H1 (cell line): ENCODE results near the gene ZFHX2. TPM values are rescaled to one million over a fixed set of nuclear protein-coding genes. Genes with fewer than 3 reads are reported as not detected.

ENCODE experiments used
- CTCF ChIA-PET: fragments of 300-600 bp; sonication (Branson Sonifier 250); formaldehyde crosslinking; loops from one replicate; lab custom pipeline; 2021; ENCODE audit not compliant: partially characterized antibody; lab: Charles Lee
- POLR2A ChIA-PET: fragments of 300-600 bp; sonication (Branson Sonifier 250); formaldehyde crosslinking; loops from one replicate; lab custom pipeline; 2021; ENCODE audit warnings: inconsistent platforms; ENCODE audit not compliant: partially characterized antibody; lab: Charles Lee
- DNase-seq, 2 experiments: peaks; one replicate each; pipeline versions ENCODE4 v3.0.0 to v3.0.0-alpha.2; 2010 to 2022; ENCODE audit warnings: low spot score in 2 of 2, low read depth in 1 of 2, mixed read lengths in 1 of 2
- FAIRE-seq: peaks from 2 replicates; lab custom pipeline; 2011; peaks lifted over from hg19 to GRCh38; lab: Jason Lieb, UNC
- H2AFZ ChIP-seq: 2 replicates; pipeline ENCODE4 v1.8.1; 2012; ENCODE audit warnings: low read length, inconsistent platforms
- H2AK5ac ChIP-seq: 2 replicates; pipeline ENCODE4 v1.6.1; 2013; ENCODE audit warnings: low read depth, low read length
- H2BK120ac ChIP-seq: replicated peaks from 2 replicates; pipeline ENCODE3; 2013; ENCODE audit warnings: low read depth, low read length, inconsistent platforms
- H2BK12ac ChIP-seq: 2 replicates; pipeline ENCODE4 v1.6.1; 2013; ENCODE audit warnings: low read depth, low read length
- H2BK15ac ChIP-seq: 2 replicates; pipeline ENCODE4 v1.6.1; 2013; ENCODE audit warnings: low read length
- H2BK20ac ChIP-seq: 2 replicates; pipeline ENCODE4 v1.6.1; 2013; ENCODE audit warnings: low read length
- H2BK5ac ChIP-seq: 2 replicates; pipeline ENCODE4 v1.6.1; 2013; ENCODE audit warnings: low read depth, low read length
- H3K14ac ChIP-seq: 2 replicates; pipeline ENCODE4 v1.6.1; 2013; ENCODE audit warnings: inconsistent platforms; ENCODE audit not compliant: insufficient read length
- H3K18ac ChIP-seq: 2 replicates; pipeline ENCODE4 v1.6.1; 2013; ENCODE audit warnings: low read length; ENCODE audit errors: extremely low read depth
- H3K23ac ChIP-seq: 2 replicates; pipeline ENCODE4 v1.6.1; 2013; ENCODE audit warnings: inconsistent platforms; ENCODE audit not compliant: insufficient read length
- H3K23me2 ChIP-seq: 2 replicates; pipeline ENCODE4 v1.6.1; 2013; ENCODE audit warnings: low read depth, low read length
- H3K27ac ChIP-seq: 2 replicates; pipeline ENCODE4 v1.6.1; 2011; ENCODE audit warnings: low read depth, low read length, inconsistent platforms
- H3K27me3 ChIP-seq, 4 experiments: replicated peaks in 1 of 4; 1 replicate in 1 of 4; 2 replicates in 3 of 4; pipeline versions ENCODE4 v1.6.1 to v1.8.1; 2011 to 2013; ENCODE audit warnings: low read length in 3 of 4, mild to moderate bottlenecking in 3 of 4, inconsistent platforms in 2 of 4, mixed read lengths in 2 of 4, moderate library complexity in 1 of 4; ENCODE audit not compliant: control insufficient read depth in 3 of 4, insufficient read depth in 3 of 4; ENCODE audit errors: extremely low read depth in 1 of 4
- H3K36me3 ChIP-seq, 4 experiments: 2 replicates each; pipeline versions ENCODE4 v1.6.1 to v1.8.1; 2011 to 2013; ENCODE audit warnings: mild to moderate bottlenecking in 4 of 4, low read length in 3 of 4, moderate library complexity in 2 of 4, control low read depth in 1 of 4, inconsistent platforms in 1 of 4; ENCODE audit not compliant: insufficient read depth in 4 of 4, control insufficient read depth in 2 of 4
- H3K4ac ChIP-seq: replicated peaks from 2 replicates; pipeline ENCODE3; 2013; ENCODE audit warnings: low read length, low read depth, mixed read lengths, inconsistent platforms; ENCODE audit not compliant: insufficient read length
- H3K4me1 ChIP-seq, 4 experiments: replicated peaks in 1 of 4; 1 replicate in 1 of 4; 2 replicates in 3 of 4; pipeline versions ENCODE4 v1.6.1 to v1.8.1; 2011 to 2013; ENCODE audit warnings: low read length in 3 of 4, inconsistent platforms in 2 of 4, mixed read lengths in 1 of 4; ENCODE audit not compliant: insufficient read depth in 4 of 4, control insufficient read depth in 3 of 4
- H3K4me2 ChIP-seq, 2 experiments: 2 replicates each; pipeline versions ENCODE4 v1.6.1 to v1.8.1; 2011 to 2013; ENCODE audit warnings: low read depth in 2 of 2, low read length in 2 of 2, control low read depth in 1 of 2, inconsistent platforms in 1 of 2, mild to moderate bottlenecking in 1 of 2; ENCODE audit not compliant: insufficient read depth in 1 of 2
- H3K4me3 ChIP-seq, 4 experiments: fragments of 200-600, 300-600 bp in 1 of 4; sonication (generic), shearing (Covaris generic), sonication (Bioruptor Twin) in 1 of 4; 2 replicates each; pipeline versions ENCODE4 v1.5.1 to v1.8.1; 2011 to 2016; ENCODE audit warnings: low read length in 4 of 4, low read depth in 3 of 4, control low read depth in 2 of 4, inconsistent platforms in 2 of 4, mild to moderate bottlenecking in 2 of 4, mixed read lengths in 1 of 4, moderate library complexity in 1 of 4; ENCODE audit not compliant: insufficient read depth in 2 of 4; ENCODE audit errors: extremely low read depth in 1 of 4
- H3K56ac ChIP-seq: replicated peaks from 2 replicates; pipeline ENCODE3; 2013; ENCODE audit warnings: low read depth, mild to moderate bottlenecking, mixed read lengths, low read length, inconsistent platforms; ENCODE audit not compliant: insufficient read length
- H3K79me1 ChIP-seq: 2 replicates; pipeline ENCODE4 v1.6.1; 2013; ENCODE audit warnings: low read depth, low read length, control low read depth
- H3K79me2 ChIP-seq, 2 experiments: 2 replicates each; pipeline versions ENCODE4 v1.6.1 to v1.8.1; 2012 to 2013; ENCODE audit warnings: low read length in 2 of 2, mild to moderate bottlenecking in 2 of 2, inconsistent platforms in 1 of 2; ENCODE audit not compliant: insufficient read depth in 2 of 2, control insufficient read depth in 1 of 2
- H3K9ac ChIP-seq, 4 experiments: replicated peaks in 1 of 4; 1 replicate in 1 of 4; 2 replicates in 3 of 4; pipeline versions ENCODE4 v1.6.1 to v1.8.1; 2011 to 2013; ENCODE audit warnings: low read depth in 3 of 4, low read length in 3 of 4, control low read depth in 2 of 4, mild to moderate bottlenecking in 2 of 4, moderate library complexity in 2 of 4, inconsistent platforms in 1 of 4; ENCODE audit errors: extremely low read depth in 1 of 4
- H3K9me3 ChIP-seq, 2 experiments: 2 replicates each; pipeline versions ENCODE4 v1.6.1 to v1.8.1; 2012 to 2013; ENCODE audit warnings: mild to moderate bottlenecking in 2 of 2, moderate library complexity in 2 of 2, control low read depth in 1 of 2, inconsistent platforms in 1 of 2, low read depth in 1 of 2, low read length in 1 of 2, mixed read lengths in 1 of 2; ENCODE audit not compliant: insufficient read depth in 2 of 2
- H4K20me1 ChIP-seq, 2 experiments: replicated peaks in 1 of 2; 2 replicates each; pipeline versions ENCODE3 to v1.8.1; 2011 to 2013; ENCODE audit warnings: inconsistent platforms in 2 of 2, low read length in 2 of 2, mild to moderate bottlenecking in 1 of 2; ENCODE audit not compliant: insufficient read depth in 2 of 2, control insufficient read depth in 1 of 2
- H4K5ac ChIP-seq: 2 replicates; pipeline ENCODE4 v1.6.1; 2013; ENCODE audit warnings: low read length, low read depth, mixed read lengths, inconsistent platforms; ENCODE audit not compliant: insufficient read length
- H4K8ac ChIP-seq: 2 replicates; pipeline ENCODE4 v1.8.0; 2013; ENCODE audit warnings: mild to moderate bottlenecking, moderate library complexity, low read length, inconsistent platforms; ENCODE audit not compliant: insufficient read depth; ENCODE audit errors: extremely low read depth
- H4K91ac ChIP-seq: replicated peaks from 2 replicates; pipeline ENCODE3; 2013; ENCODE audit warnings: low read length, mixed read lengths, inconsistent platforms; ENCODE audit not compliant: insufficient read length
- POLR2AphosphoS5 ChIP-seq: IDR thresholded peaks from 2 replicates; pipeline ENCODE4 v1.6.1; 2011; ENCODE audit warnings: low read depth, low read length
- TEAD4 ChIP-seq: IDR thresholded peaks from 2 replicates; pipeline ENCODE4 v1.6.1; 2012; ENCODE audit warnings: low read depth, low read length, inconsistent platforms, mixed read lengths
- WGBS, 2 experiments: shearing (Covaris generic) in 1 of 2; methylation state at CpG; one replicate each; pipeline versions ENCODE4 v1.1.6 to v1.1.7; 2013 to 2015; ENCODE audit warnings: low lambda C conversion rate in 2 of 2, mixed read lengths in 2 of 2, inconsistent platforms in 1 of 2, low coverage in 1 of 2, missing lambda C conversion rate in 1 of 2; ENCODE audit not compliant: insufficient replicate concordance in 2 of 2, insufficient coverage in 1 of 2, insufficient read length in 1 of 2; ENCODE audit errors: extremely low coverage in 1 of 2, missing lambda C conversion rate in 1 of 2; 5-methylcytosine and 5-hydroxymethylcytosine counted together
- polyA plus RNA-seq, 7 experiments: library from polyadenylated mRNA; depleted of rRNA in 3 of 7; stranded (reverse) in 5 of 7; unstranded in 2 of 7; fragments of >200 nt in 5 of 7; fragments of 200-250 nt in 2 of 7; gene quantifications; 1 replicate in 5 of 7; 2 replicates in 1 of 7; 4 replicates in 1 of 7; pipeline versions ENCODE4 v1.2.1 to v1.2.3, GENCODE V29; 2011 to 2013; ENCODE audit warnings: missing spikeins in 2 of 7, mixed read lengths in 2 of 7
- total RNA-seq: library from RNA; stranded (reverse); fragmentation: NEBNext Ultra II Directional; extraction: Animal tissue kit (Norgen Biotek cat#: 25700); gene quantifications from 2 replicates; pipeline ENCODE4 v1.2.1, GENCODE V29; 2021

ZFHX2 gene
- total and polyA plus RNA-seq, 2 of the 8 experiments (the other 6 are each of a cell fraction or from before 2014, with no cell fraction given): 2.7 to 27.0 TPM

- Histone ChIP-seq H4K91ac (no peak overlapping the region), H3K14ac (no peak overlapping the region), H4K5ac (no peak overlapping the region), H3K23me2 (peaks cover 7% of the 10 kb centered on the region; the same call in 1 of the 2 replicates), H3K79me1 (no peaks in the 10 kb centered on the region), H3K18ac (no peak overlapping the region), H2AK5ac (no peak overlapping the region), H2BK15ac (no peak overlapping the region), H4K8ac (no peak overlapping the region), H3K4me2 (no peak overlapping the region), H4K20me1 (peaks cover 0 to 3% of the 10 kb centered on the region in 2 experiments), H2BK5ac (no peak overlapping the region), H3K36me3 (peaks cover 8 to 24% (median 17%) of the 10 kb centered on the region in 4 experiments; a peak in 7 of 8 replicates), H3K4ac (no peak overlapping the region), H3K9me3 (no peaks in the 10 kb centered on the region), H3K23ac (no peak overlapping the region), H3K27me3 (no peaks in the 10 kb centered on the region), H3K27ac (no peak overlapping the region), H2BK120ac (no peak overlapping the region), H3K56ac (no peak overlapping the region), H3K4me3 (no peak overlapping the region), H3K79me2 (no peaks in the 10 kb centered on the region), H2BK20ac (no peak overlapping the region), H2BK12ac (no peak overlapping the region), H3K9ac (no peak overlapping the region), H3K4me1 (peaks cover 8 to 21% (median 11%) of the 10 kb centered on the region in 4 experiments), H2AFZ (no peak overlapping the region)
- TF ChIP-seq POLR2AphosphoS5 (0 out of 2 replicates have a peak, but pooled peaks have one; percentile 10), TEAD4 (no peak)
- POLR2A ChIA-PET: interaction anchor here (5.5 to 52.7 kb wide), 3 partner anchors 7 to 86 kb away, joined by 40 to 1523 read pairs (median 944); partner anchors contain the start of genes NGDN, THTPA and ZFHX2
- 93% methylated on average over 7 of the region's 7 CpGs; no CpG with 5 or more reads in 1 of the 2 experiments for WGBS, 2 experiments
- CTCF ChIA-PET: interaction anchor here (0.6 to 70.5 kb wide), 5 partner anchors 37 to 173 kb away, joined by 3 to 2092 read pairs (median 5); partner anchors contain the start of gene NGDN
- DNase-seq (no peak), FAIRE-seq (no peak)
Observed at GRCh38 chr14:23564876-23565275, 13.3 kb upstream of the ZFHX2 start.
